ENCODE data around the gene ZNF260.
A peak's percentile ranks its signal among the peaks of the same experiment; 100 is the strongest.
"Not testable (repeated sequence)": the region's sequence is repeated elsewhere in the genome, so short reads cannot be mapped to it uniquely, and the experiment has no call there.

Gene ZNF260

DNA sequence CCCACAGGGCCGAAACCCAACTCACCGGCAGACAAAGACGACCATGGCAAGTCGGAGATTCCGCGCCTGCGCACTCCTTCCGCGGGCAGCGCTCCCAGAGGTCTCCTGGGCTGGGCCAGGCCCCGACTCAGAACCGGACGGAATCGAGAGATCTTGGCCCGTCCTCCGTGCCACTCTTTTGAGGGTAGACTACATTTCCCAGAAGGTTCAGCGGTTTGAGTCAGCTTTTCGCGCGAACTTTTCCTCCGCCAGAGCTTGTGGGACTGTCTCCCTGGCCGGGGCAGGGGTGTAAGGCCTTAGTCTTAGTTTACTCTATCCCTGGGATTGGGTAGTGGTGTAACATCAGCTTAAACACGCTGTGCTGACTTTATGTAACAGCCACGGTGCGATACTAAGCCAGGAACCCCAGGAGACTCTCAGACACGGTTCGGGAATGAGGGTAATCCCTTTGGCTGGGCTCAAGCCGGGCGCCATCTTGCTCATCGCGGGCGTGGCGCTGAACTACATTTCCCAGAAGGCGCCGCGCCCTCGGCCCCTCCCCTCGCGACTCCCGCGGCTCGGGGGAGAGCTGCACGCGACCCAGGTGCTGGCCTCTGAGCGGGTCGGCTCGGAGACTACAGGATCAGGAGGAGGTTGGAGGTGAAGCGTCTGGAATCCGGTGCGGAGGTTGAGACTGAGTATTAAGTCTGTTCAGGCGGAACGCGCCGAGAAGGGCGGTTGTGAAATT, at the start of gene ZNF260:
Gene ZNF260, minus strand, starts transcription at position 78 of the 727 bp plus-strand sequence. CDS start 13,033 bp downstream, outside the sequence.
- peak; percentile 94 for DNase-seq

DNA sequence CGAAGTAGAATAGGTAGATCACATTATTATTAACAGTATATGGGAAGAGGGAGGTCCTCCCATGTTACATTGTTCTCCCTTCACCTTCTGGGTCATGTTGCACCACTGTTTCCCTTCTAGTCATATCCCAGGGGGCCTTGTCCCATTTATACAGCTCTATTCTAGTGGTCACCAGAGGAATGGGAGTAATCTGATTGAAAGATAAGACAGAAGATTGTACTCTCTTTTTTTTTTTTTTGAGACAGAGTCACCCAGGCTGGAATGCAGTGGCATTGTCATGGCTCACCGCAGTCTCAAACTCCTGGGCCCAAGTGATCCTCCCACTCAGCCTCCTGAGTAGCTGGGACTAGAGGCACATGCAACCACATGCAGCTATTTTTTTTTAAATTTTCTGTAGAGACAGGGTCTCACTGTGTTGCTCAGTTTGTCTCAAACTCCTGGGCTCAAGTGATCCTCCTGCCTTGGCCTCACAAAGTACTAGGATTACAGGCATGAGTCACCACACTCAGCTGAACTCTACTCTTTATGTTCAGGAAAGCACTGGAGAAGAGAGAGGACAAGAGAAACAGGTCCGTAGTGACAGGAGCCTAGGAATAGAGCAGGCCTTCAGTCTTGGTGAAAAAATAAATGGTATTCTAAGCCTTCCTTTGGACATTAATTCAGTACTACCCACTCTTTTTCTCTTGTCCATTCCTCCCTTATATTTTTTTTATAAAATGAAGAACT, 49.4 kb upstream of the ZNF260 start:
- DNase-seq = no peak

DNA sequence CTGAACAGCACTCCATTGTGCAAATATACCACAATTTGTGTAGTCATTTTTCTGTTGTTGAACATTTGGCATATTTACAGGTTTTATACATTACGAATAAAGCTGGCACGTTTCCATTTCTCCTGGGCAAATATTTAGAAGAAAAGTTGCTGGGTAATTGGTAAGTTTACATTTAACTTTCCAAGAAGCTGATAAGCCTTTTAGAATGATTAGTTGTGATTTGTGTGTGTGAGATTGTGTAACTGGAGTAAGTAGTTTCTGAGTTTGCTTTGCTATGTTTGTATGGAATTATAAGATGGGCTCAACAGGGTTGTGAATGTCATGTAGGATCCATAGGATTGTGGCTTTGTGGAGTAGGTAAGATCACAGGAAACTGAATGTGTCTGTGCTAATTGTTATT, 46.7 kb upstream of the ZNF260 start:
- no peak for DNase-seq

DNA sequence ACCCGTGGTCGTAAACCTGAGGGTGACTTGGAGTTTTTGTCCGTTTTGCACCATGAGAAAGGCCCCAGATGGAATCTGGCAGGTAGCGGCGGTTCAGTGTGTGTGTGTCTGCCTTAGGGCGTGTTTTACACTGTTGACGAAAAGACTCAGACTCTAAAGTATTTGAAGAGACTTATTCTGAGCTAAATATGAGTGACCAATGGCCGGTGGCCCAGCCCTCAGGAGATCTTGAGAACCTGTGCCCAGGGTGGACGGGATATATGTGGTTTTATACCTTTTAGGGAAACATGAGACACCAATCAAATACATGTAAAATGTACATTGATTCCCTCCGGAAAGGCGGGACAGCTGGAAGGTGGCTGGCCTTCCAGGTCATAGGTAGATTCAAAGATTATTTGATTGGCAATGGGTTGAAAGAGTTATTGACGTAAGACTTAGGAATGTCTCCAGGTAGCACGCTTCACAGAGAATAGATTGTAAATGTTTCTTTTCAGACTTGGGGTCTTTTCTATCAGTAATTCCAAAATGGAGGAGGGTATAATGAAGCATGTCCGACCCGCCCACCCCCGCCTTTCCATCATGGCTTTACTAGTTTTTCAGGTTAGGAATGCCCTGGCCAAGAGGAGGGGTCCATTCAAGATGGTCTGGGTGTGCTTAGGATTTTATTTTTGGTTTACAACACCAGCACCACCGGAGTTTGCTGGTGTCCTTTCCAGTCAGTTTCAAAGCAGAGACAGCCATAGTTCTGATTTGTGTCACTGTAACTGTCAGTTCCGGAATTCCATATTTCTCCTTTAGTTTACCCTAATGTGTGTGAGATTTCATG, 46.0 kb upstream of the ZNF260 start:
- DNase-seq = no peak

DNA sequence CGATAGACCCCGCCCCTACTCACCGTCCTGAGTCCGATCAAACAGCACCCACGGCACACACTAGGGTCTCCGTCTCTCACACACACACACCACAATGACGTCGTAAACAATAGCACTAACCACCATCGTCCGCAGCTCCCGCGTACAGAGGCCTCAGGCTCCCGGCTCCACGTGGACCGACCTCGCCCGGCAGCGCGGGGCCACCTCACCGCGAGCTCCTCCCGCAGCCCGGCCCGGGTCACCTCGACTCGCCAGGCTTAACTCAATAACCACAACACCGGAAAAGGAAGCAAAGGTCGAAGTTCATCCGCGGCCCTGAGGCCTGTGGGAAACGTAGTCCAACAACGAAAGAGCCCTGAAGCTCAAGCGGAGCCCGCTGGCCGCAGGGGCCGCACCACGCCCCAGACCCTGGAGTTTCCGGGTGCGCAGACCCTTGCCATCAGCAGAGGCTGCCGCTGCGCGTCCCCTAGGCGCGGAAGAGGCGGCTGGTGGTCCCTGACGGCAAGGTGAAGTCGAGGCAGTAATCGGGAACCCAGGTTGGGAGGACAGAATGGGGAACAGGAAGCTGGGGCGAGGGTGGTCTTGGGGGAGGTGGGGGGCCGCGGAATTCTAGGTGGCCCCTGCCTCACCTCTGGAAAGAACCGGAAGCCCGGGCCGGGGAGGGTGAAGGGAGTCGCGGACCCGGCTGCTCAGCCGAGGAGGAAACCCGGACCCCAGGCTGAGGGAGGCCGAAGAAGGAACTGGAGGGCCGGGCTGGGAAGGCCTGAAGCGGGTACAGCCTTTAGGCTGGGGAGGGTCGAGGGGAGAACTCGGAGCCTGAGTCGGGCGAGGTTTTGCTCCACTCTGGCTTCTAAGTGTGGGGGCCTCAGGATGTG, 45.2 kb upstream of the ZNF260 start, which contains the start of gene ZNF529:
Gene ZNF529, minus strand, starts transcription at position 273 of the 875 bp plus-strand sequence. CDS start 946 bp downstream, outside the sequence.
- peak; percentile 89 for DNase-seq

DNA sequence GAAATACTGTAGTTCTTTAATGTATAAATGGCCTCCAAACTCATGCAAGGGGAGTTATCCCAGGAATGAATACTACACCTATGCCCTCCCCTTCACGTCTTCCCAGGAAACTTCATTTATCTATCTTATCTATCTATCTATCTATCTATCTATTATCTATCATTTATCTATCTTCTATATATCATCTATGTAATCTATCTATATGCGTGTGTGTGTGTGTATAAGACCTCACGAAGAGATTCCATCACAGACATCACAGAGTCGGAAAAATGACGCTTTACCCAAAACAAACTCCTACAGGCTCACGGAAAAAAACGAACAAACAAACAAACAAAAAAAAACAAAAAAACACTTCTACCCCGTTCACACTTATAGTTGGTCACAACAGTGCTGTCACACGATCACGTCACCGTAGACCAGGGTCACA, 44.5 kb upstream of the ZNF260 start:
- DNase-seq = no peak

DNA sequence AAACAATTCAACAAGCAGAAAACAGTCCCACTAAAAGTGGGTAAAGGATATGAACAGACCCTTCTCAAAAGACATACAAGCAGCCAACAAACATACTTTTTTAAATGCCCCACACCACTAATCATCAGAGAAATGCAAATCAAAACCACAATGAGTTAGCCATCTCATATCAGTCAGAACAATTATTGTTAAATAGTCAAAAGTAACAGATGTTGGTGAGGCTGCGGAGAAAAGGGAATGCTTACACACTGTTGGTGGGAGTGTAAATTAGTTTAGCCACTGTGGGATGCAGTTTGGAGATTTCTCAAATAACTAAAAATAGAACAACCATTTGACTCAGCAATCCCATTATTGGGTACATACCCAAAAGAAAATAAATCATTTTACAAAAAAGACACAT, 36.3 kb upstream of the ZNF260 start:
- DNase-seq = no peak

DNA sequence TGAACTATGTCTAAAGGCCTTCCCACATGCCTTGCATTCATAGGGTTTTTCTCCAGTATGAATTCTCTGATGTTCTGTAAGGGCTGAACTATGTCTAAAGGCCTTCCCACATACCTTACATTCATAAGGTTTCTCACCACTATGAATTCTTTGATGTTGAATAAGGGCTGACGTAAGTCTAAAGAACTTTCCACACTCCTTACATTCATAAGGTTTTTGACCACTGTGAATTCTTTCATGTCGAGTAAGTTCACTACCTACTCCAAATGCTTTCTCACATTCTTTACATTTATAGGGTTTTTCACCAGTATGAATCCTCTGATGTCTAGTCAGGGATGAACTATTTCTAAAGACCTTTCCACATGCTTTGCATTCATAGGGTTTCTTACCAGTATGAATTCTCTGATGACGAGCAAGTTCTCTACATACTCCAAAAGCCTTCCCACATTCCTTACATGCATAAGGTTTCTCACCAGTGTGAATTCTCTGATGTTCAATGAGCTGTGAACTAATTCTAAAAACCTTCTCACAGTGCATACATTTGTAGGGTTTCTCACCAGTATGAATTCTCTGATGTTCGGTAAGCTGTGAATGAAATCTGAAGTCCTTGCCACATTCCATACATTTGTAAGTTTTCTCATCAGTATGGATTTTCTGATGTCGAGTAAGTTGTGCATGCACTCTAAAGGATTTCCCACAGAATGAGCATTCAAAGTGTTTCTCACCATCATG, 19.1 kb upstream of the ZNF260 start:
- no peak for DNase-seq

DNA sequence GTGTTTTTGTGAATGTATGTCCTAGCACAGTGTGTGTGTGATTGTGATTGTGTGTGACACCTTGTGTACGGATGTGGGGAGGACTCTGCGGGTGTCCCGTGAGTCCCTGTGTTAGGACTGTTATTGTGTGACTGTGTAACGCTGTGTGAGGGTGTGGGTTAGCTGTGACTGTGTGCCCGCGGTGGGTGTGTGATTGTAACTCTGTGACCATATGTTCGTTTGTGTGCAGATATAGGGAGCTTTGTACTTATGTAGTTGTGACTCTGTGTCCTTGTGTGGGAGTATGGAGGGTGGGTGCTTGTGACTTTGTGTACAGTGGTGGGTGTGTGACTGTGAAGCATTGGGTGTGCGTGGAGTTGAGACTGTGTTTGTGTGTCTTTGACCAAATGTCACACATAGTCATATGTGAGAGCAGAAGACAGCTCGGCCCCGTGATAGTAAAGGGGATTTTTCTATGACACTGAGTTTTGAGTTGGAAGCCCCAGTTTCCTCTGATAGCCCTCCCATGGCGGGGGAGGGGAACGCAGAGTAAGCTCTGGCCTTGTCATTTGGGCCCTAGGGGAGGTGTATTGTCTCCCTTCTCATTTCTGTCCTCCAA, 949 bp upstream of the ZNF260 start:
- DNase-seq = no peak

DNA sequence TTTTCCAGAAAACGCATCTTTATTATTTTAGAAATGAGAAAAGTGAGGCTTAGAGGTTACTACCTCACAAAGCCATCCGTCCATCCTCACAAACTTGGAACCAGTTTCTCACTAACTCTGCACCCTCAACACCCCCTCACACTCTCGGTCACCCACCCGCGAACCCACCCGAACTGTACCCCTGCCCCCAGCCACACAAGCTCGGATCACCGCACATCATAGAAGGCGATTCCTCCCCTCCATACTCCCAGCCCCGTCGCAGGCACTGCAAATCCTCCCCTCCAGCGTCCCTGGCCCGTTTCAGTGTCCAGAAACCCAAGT, 238 bp downstream of the ZNF260 start:
- no peak for DNase-seq

DNA sequence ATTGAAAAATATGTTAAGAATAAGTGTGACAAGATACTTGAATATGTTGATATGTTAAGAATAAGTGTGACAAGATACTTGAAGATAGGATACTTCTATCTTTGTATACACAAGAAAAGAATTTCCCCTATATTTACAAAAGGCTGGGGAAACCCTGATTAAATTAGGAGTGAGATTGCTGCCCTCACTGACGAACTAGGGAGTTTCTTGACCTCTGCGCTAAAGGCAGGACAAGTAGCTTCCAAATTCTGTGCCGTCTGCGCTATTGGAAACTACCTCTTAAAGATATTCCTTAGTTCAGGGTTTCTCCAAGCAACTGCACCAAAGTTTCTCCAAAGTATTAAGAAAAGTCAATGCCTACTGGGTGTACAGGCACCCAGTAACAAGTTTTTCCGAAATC, 730 bp downstream of the ZNF260 start:
- DNase-seq = no peak

DNA sequence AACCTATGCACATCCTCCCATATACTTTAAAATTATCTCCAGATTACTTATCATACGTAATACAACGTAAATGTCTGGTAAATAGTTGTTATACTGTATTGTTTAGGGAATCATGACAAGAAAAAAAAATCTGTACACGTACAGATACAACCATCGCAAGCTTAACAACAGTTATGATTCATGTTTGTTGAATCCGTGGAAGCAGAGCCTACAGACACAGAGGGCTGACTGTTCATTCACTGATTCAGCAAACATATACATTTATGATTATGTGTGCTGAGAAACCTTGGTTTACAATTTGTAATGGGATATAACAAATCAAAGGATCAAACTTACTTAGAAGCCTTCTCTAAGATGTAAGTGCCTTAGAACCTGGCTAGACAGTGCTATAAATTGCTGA, 1.5 kb downstream of the ZNF260 start:
- DNase-seq = no peak

DNA sequence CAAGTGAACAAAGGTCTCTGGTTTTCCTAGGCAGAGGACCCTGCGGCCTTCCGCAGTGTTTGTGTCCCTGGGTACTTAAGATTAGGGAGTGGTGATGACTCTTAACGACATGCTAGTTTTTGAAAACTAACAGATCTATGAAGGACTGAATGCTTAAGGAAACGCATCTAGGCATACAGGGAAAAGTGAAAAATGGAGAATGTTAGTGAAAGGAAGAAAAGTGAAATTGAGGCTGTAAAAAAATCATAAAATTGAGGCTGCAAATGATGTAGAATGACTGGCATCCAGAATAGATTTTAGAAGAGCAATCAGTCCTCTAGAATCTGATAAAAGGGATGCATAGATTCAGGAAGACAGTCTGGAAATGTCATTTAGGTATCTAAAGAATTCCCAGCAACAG, 3.5 kb downstream of the ZNF260 start:
- no peak for DNase-seq

DNA sequence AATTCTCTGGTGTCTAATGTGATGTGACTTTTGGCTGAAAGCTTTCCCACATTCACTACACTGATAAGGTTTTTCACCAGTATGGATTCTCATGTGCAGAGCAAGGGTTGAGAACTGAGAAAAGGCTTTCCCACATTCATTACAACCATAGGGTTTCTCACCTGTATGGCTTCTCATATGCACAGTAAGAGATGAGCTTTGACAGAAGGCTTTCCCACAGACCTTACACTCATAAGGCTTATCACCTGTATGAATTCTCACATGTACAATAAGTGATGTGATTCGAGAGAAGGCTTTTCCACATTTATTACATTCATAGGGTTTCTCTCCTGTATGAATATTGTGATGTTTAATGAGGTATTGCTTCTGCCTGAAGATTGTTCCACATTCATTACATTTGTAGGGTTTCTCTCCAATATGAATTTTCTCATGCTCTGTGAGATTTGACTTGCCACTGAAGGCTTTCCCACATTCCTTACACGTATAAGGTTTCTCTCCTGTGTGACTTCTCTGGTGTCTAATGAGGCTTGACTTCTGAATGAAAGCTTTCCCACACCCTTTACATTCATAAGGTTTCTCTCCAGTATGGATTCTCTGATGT, 14.0 kb downstream of the ZNF260 start:
- DNase-seq = no peak

DNA sequence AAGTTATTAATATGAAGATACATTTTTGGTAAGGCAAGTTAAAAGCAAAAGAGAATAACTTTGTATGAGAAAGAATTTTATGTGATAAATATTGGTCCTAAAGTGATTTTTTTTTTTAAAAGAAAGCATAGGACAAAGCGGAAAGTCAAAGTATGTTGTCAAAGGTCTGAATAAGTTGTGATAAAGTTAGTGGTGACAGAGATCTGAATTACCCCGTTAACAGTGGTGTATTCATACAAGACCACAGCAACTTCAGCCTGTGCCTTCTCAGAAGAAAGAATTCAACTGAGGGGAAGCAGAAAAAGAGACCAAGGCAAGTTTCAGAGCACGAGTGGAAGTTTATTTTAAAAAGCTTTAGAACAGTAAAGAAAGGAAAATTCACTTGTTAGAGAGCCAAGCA, 19.7 kb downstream of the ZNF260 start:
- DNase-seq = no peak

DNA sequence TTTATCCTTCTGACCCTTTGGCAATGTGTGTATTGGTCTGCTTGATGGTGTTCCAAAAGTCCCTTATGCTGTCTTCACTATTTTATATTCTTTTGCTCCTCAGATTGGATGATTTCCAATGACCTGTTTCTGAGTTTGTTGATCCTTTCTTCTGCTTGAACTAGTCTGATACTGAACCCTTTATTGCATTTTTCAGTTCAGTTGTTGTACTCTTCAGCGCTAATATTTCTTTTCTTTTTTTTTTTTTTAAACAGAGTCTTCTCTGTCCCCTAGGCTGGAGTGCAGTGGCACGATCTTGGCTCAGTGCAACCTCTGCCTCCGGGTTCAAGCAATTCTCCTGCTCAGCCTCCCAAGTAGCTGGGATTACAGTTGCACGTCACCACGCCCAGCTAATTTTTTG, 26.1 kb downstream of the ZNF260 start:
- DNase-seq = no peak

DNA sequence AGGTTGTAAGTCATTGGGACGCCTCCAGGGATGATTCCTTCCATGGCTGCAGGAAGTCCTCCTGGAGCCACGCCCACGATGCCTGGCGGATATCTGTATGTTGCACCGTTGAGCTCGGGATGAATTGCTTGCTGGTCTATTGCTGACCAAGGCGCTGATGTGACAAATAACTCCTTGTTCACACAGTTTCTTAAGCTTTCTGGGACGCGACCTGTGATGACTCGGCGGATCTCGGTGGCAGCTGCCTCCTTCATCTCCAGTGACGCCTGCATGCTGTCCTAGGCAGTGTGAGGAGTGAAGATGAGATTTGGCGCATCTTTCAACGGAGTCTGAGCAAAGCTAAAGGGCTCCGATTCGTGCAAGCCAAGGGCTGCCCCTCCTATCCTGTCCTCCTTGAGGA, 31.1 kb downstream of the ZNF260 start:
- DNase-seq = no peak

DNA sequence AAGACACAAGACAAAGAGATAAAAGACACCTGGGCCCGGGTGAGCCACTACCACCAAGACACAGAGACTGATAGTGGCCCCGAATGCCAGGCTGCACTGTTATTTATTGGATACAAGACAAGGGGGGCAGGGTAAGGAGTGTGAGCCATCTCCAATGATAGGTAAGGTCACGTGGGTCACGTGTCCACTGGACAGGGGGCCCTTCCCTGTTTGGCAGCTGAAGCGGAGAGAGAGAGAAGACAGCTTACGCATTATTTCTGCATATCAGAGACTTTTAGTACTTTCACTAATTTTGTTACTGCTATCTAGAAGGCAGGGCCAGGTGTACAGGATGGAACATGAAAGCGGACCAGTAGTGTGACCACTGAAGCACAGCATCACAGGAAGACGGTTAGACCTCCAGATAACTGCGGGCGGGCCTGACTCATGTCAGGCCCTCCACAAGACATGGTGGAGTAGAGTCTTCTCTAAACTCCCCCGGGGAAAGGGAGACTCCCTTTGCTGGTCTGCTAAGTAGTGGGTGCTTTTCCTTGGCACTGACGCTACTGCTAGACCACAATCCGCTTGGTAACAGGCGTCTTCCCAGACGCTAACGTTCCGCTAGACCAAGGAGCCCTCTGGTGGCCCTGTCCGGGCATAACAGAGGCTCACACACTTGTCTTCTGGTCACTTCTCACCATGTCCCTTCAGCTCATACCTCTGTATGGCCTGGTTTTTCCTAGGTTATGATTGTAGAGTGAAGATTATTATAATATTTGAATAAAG, 35.2 kb downstream of the ZNF260 start:
- DNase-seq = peak; percentile 50

DNA sequence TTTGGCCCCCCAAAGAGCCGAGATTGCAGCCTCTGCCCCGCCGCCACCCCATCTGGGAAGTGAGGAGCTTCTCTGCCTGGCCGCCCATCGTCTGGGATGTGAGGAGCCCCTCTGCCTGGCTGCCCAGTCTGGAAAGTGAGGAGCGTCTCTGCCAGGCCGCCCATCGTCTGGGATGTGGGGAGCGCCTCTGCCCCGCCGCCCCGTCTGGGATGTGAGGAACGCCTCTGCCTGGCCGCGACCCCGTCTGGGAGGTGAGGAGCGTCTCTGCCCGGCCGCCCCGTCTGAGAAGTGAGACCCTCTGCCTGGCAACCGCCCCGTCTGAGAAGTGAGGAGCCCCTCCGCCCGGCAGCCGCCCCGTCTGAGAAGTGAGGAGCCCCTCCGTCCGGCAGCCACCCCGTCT, 37.2 kb downstream of the ZNF260 start:
- DNase-seq = not testable (repeated sequence)

DNA sequence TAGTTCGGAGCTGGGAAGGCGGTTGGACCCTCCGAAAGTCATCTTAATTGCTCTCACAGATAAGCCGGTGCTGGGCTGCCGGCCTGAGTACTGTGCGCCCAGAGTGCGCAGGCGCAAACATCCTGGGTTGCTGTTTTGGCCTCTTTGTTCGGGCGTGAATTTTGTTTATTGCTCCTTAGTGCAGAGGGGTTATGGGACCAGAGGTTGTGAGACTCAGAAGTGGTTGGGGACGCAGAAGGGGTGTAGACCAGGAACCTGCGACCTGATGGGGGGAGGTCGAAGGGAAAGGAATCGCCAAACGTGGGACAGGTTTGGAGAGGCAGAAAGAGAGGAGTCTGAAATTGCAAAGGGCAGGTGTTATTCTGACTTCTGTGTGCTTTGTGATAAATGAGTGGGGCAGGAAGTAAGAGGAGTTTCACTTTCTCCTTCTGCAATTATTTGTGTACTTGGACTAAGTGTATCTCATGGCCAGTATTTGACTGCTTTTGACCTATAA, 38.1 kb downstream of the ZNF260 start:
- DNase-seq = peak; percentile 93
